ENCODE results near the gene MPDU1. TPM values are rescaled to one million over a fixed set of nuclear protein-coding genes. Genes with fewer than 3 reads are reported as not detected.
A peak's percentile ranks its signal among the peaks of the same experiment; 100 is the strongest.

Gene MPDU1
- total and polyA plus RNA-seq, 12 donors = 20.1 to 64.9 (median 26.5) TPM

- H3K36me3 ChIP-seq = peaks cover 0 to 81% (median 39%) of the 10 kb centered on the region in 9 donors
- no peak overlapping the region for H3K4me3 ChIP-seq
- peaks cover 3 to 49% (median 18%) of the 10 kb centered on the region in 9 donors for H3K4me1 ChIP-seq
- H3K27ac ChIP-seq = peak overlapping the region; percentile 52 to 91 (median 77)
- intact Hi-C loops (cut with DNase I) = no loop called here
- H3K9me3 ChIP-seq = no peaks in the 10 kb centered on the region
- WGBS, 2 donors = 50 to 69% methylated on average over 4 of the region's 4 CpGs
- ATAC-seq (peak; percentile 86 to 98 (median 94)), DNase-seq (peak in 1 of 2 donors; percentile 44)
- TF ChIP-seq CTCF (IDR thresholded peaks at IDR 0.05) = no peak
- no peaks in the 10 kb centered on the region for H3K27me3 ChIP-seq
Measured at GRCh38 chr17:7606280-7606679, 22.6 kb downstream of the MPDU1 start.

GRCh38 chr17:7610641-7611040 lies 27.0 kb downstream of the MPDU1 start:
- TF ChIP-seq CTCF (IDR thresholded peaks at IDR 0.05) = no peak
- ATAC-seq = no peak
- DNase-seq = no peak
- peaks cover 5 to 72% (median 49%) of the 10 kb centered on the region in 9 donors for H3K4me1 ChIP-seq
- H3K27me3 ChIP-seq = no peaks in the 10 kb centered on the region
- H3K27ac ChIP-seq = no peak overlapping the region
- intact Hi-C loops (cut with DNase I) = loop anchor here in 1 of 10 donors (5.0 kb wide), 1 partner anchor 77 kb away; the partner anchor contains the start of genes TP53 and WRAP53
- peaks cover 0 to 41% (median 5%) of the 10 kb centered on the region in 9 donors for H3K36me3 ChIP-seq
- H3K9me3 ChIP-seq = no peaks in the 10 kb centered on the region
- WGBS, 2 donors = 98 to 99% methylated on average over 2 of the region's 2 CpGs
- no peak overlapping the region for H3K4me3 ChIP-seq

GRCh38 chr17:7611635-7612293 lies 28.1 kb downstream of the MPDU1 start:
- Histone ChIP-seq H3K36me3 (peaks cover 0 to 30% (median 5%) of the 10 kb centered on the region in 9 donors), H3K9me3 (no peaks in the 10 kb centered on the region), H3K27ac (peak overlapping the region in 5 of 10 donors; percentile 1 to 31 (median 17)), H3K4me3 (peak overlapping the region in 1 of 10 donors; percentile 84), H3K27me3 (no peaks in the 10 kb centered on the region), H3K4me1 (peaks cover 5 to 65% (median 43%) of the 10 kb centered on the region in 9 donors)
- DNase-seq (no peak), ATAC-seq (no peak)
- WGBS, 2 donors = 50 to 53% methylated on average over 3 of the region's 3 CpGs
- no peak for TF ChIP-seq CTCF (IDR thresholded peaks at IDR 0.05)
- intact Hi-C loops (cut with DNase I) = loop anchor here in 1 of 10 donors (5.0 kb wide), 1 partner anchor 76 kb away; the partner anchor contains the start of genes TP53 and WRAP53

GRCh38 chr17:7612294-7612640 lies 28.6 kb downstream of the MPDU1 start:
- intact Hi-C loops (cut with DNase I) = loop anchor here in 1 of 10 donors (5.0 kb wide), 1 partner anchor 75 kb away; the partner anchor contains the start of genes TP53 and WRAP53

More at GRCh38 chr17:7612294-7612640, 28.6 kb downstream of the MPDU1 start:
- Histone ChIP-seq H3K27ac (peak overlapping the region in 2 of 10 donors; percentile 1 to 24), H3K4me1 (peaks cover 5 to 60% (median 38%) of the 10 kb centered on the region in 9 donors), H3K4me3 (peak overlapping the region in 1 of 10 donors; percentile 84), H3K27me3 (no peaks in the 10 kb centered on the region), H3K36me3 (peaks cover 0 to 30% (median 5%) of the 10 kb centered on the region in 9 donors), H3K9me3 (no peaks in the 10 kb centered on the region)
- no peak for ATAC-seq
- WGBS, 2 donors = 89 to 94% methylated on average over 1 of the region's 1 CpG
- no peak for TF ChIP-seq CTCF (IDR thresholded peaks at IDR 0.05)
- DNase-seq = no peak

All from heart right ventricle (tissue), 16 donors.